Lower leg skin (tissue), 3 donors: ENCODE measurements around the gene GCHFR.

ENCODE experiments used
- POLR2A ChIP-seq, 2 donors: fragments of 450-650 bp; IDR thresholded peaks; one replicate each; pipeline ENCODE4 v1.6.1; 2016 to 2017; ENCODE audit warnings: antibody characterized with exemption in 2 of 2, mild to moderate bottlenecking in 1 of 2, moderate library complexity in 1 of 2
- TF ChIP-seq, protein P1 (sequence below), 3 donors: fragments of 450-650 bp; IDR thresholded peaks; one replicate each; pipeline ENCODE4 v1.5.1; 2016; ENCODE audit warnings: antibody characterized with exemption in 3 of 3, mild to moderate bottlenecking in 3 of 3, moderate library complexity in 2 of 3

DNA sequence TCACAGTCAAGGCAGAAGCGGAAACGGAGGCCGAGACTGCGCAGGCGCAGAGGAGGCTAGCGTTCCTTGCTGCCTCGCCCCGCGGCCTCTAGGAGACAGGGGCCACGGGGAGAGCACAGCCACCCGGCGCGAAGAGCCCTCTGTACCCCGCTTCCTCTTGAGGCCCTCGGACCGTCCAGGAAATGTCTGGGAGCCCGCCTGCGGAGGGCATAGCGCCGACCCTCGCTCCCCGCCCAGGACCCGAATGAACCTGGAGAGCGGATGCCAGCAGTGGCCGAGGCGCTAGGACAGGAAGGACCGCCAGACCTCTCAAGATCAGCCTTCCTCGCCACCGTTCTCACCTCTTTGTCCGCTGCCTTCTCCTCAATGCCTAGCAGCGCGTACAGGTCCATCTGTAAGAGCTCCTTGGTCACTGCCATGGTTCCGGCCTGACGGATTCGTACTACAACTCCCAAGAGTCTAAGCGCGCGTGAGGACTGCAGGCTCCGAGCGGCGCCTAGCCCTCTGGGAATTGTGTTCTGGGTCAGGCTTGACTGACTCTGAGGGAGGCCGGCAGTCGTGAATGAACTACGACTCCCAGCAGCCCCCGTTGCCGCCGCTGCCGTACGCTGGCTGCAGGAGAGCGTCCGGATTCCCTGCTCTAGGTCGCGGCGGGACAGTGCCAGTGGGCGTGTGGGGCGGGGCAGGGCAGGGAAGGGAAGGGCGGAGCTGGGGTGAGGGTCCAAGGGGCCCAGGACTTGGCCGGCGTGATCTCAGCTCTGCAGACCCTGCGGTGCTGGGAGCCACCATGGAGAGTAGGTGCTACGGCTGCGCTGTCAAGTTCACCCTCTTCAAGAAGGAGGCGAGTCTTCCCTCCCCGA lies 43.4 kb downstream of the GCHFR start, which contains the start of the genes DNAJC17 and ZFYVE19:
- TF ChIP-seq, protein P1, sequence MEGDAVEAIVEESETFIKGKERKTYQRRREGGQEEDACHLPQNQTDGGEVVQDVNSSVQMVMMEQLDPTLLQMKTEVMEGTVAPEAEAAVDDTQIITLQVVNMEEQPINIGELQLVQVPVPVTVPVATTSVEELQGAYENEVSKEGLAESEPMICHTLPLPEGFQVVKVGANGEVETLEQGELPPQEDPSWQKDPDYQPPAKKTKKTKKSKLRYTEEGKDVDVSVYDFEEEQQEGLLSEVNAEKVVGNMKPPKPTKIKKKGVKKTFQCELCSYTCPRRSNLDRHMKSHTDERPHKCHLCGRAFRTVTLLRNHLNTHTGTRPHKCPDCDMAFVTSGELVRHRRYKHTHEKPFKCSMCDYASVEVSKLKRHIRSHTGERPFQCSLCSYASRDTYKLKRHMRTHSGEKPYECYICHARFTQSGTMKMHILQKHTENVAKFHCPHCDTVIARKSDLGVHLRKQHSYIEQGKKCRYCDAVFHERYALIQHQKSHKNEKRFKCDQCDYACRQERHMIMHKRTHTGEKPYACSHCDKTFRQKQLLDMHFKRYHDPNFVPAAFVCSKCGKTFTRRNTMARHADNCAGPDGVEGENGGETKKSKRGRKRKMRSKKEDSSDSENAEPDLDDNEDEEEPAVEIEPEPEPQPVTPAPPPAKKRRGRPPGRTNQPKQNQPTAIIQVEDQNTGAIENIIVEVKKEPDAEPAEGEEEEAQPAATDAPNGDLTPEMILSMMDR (IDR thresholded peaks at IDR 0.05): no peak
- no peak for TF ChIP-seq POLR2A (IDR thresholded peaks at IDR 0.05)
